NCI-H748 treated with DMSO at 0.1 percent for 48 hours (cell line): Measurements from ENCODE around the gene ASPG.
A peak's percentile ranks its signal among the peaks of the same experiment; 100 is the strongest.

Source experiments
- DNase-seq: peaks from one replicate; lab custom pipeline; 2025; lab: John Stamatoyannopoulos, UW

ASPG gene

GRCh38 chr14:104093366-104094055 lies 8.0 kb downstream of the ASPG start:
- DNase-seq = no peak

- no peak for DNase-seq
Observed at GRCh38 chr14:104094056-104094708, 8.7 kb downstream of the ASPG start.

- DNase-seq = peak; percentile 27
Observed at GRCh38 chr14:104094709-104095425, 9.4 kb downstream of the ASPG start.

GRCh38 chr14:104095426-104096310 lies 10.2 kb downstream of the ASPG start:
- no peak for DNase-seq

- DNase-seq = no peak
Observed at GRCh38 chr14:104096318-104096717, 10.8 kb downstream of the ASPG start.

- no peak for DNase-seq
Observed at GRCh38 chr14:104096751-104097700, 11.5 kb downstream of the ASPG start.

- no peak for DNase-seq
Observed at GRCh38 chr14:104098272-104099095, 13.0 kb downstream of the ASPG start.

GRCh38 chr14:104099096-104100041 lies 13.9 kb downstream of the ASPG start:
- DNase-seq = no peak

GRCh38 chr14:104100171-104101085 lies 14.9 kb downstream of the ASPG start:
- DNase-seq = no peak

GRCh38 chr14:104101086-104101621 lies 15.7 kb downstream of the ASPG start:
- no peak for DNase-seq

GRCh38 chr14:104101651-104102281 lies 16.3 kb downstream of the ASPG start:
- no peak for DNase-seq

GRCh38 chr14:104102282-104102914 lies 16.9 kb downstream of the ASPG start:
- DNase-seq = no peak

GRCh38 chr14:104103061-104103445 lies 17.6 kb downstream of the ASPG start:
- no peak for DNase-seq

- no peak for DNase-seq
Observed at GRCh38 chr14:104103446-104104075, 18.1 kb downstream of the ASPG start.

GRCh38 chr14:104104076-104104901 lies 18.8 kb downstream of the ASPG start:
- DNase-seq = no peak
